Endometrial microvascular endothelial cells (primary cell): ENCODE measurements around the gene CDKN1B. TPM values are rescaled to one million over a fixed set of nuclear protein-coding genes. Genes with fewer than 3 reads are reported as not detected.

ENCODE experiments used
- in situ Hi-C: cut with HindIII; loops from 2 replicates; pipeline ENCODE4 v1.10.0; 2017; ENCODE audit warnings: low sequenced_read_pairs, low pct_unique_long_range_greater_than_20kb; ENCODE audit errors: inconsistent ontology term
- total RNA-seq: library from RNA; depleted of rRNA; stranded (reverse); fragments of >200 nt; gene quantifications from one replicate; pipeline ENCODE4 v1.2.3, GENCODE V29; 2015; ENCODE audit errors: inconsistent ontology term

Gene CDKN1B
- total RNA-seq: 26.1 TPM

- in situ Hi-C loops: no loop called here
Observed at GRCh38 chr12:12716793-12717585, at the start of gene CDKN1B. Gene CDKN1B, plus strand, starts transcription at chr12:12717368. Its CDS starts 472 bp downstream, at chr12:12717840.

GRCh38 chr12:12668005-12668404, 49.2 kb upstream of the CDKN1B start:
- in situ Hi-C loops: loop anchor here (25.0 kb wide), 1 partner anchor 281 kb away; no protein-coding TSS in a partner anchor

- in situ Hi-C loops: loop anchor here (25.0 kb wide), 1 partner anchor 282 kb away; no protein-coding TSS in a partner anchor
Observed at GRCh38 chr12:12669020-12669419, 48.1 kb upstream of the CDKN1B start.

- in situ Hi-C loops: loop anchor here (25.0 kb wide), 1 partner anchor 285 kb away; no protein-coding TSS in a partner anchor
Observed at GRCh38 chr12:12671850-12672660, 45.1 kb upstream of the CDKN1B start.

- in situ Hi-C loops: loop anchor here (25.0 kb wide), 1 partner anchor 286 kb away; no protein-coding TSS in a partner anchor
Observed at GRCh38 chr12:12673296-12673695, 43.9 kb upstream of the CDKN1B start.

GRCh38 chr12:12676605-12677004, 40.6 kb upstream of the CDKN1B start:
- in situ Hi-C loops: no loop called here

GRCh38 chr12:12681061-12681765, 36.0 kb upstream of the CDKN1B start:
- in situ Hi-C loops: no loop called here

- in situ Hi-C loops: no loop called here
Observed at GRCh38 chr12:12682284-12682683, 34.9 kb upstream of the CDKN1B start.

- in situ Hi-C loops: no loop called here
Observed at GRCh38 chr12:12683136-12683697, 34.0 kb upstream of the CDKN1B start.

- in situ Hi-C loops: no loop called here
Observed at GRCh38 chr12:12683725-12684124, 33.4 kb upstream of the CDKN1B start.

- in situ Hi-C loops: no loop called here
Observed at GRCh38 chr12:12684375-12685106, 32.6 kb upstream of the CDKN1B start.

- in situ Hi-C loops: no loop called here
Observed at GRCh38 chr12:12685305-12685704, 31.9 kb upstream of the CDKN1B start.

GRCh38 chr12:12686472-12686871, 30.7 kb upstream of the CDKN1B start:
- in situ Hi-C loops: no loop called here

GRCh38 chr12:12686925-12687324, 30.2 kb upstream of the CDKN1B start:
- in situ Hi-C loops: no loop called here

GRCh38 chr12:12689647-12690300, 27.4 kb upstream of the CDKN1B start:
- in situ Hi-C loops: no loop called here

GRCh38 chr12:12691549-12691948, 25.6 kb upstream of the CDKN1B start:
- in situ Hi-C loops: no loop called here

- in situ Hi-C loops: no loop called here
Observed at GRCh38 chr12:12693111-12693671, 24.0 kb upstream of the CDKN1B start.
